CD4-positive, alpha-beta T cell treated with Interferon alpha-2 for 1 hour (primary cell): Measurements from ENCODE around the gene SLC2A3.
"Not testable (repeated sequence)": the region's sequence is repeated elsewhere in the genome, so short reads cannot be mapped to it uniquely, and the experiment has no call there.

ENCODE experiments used
- DNase-seq, 2 donors: peaks; one replicate each; pipeline ENCODE4 v3.0.0-alpha.2; 2020 to 2022

Gene SLC2A3

DNA sequence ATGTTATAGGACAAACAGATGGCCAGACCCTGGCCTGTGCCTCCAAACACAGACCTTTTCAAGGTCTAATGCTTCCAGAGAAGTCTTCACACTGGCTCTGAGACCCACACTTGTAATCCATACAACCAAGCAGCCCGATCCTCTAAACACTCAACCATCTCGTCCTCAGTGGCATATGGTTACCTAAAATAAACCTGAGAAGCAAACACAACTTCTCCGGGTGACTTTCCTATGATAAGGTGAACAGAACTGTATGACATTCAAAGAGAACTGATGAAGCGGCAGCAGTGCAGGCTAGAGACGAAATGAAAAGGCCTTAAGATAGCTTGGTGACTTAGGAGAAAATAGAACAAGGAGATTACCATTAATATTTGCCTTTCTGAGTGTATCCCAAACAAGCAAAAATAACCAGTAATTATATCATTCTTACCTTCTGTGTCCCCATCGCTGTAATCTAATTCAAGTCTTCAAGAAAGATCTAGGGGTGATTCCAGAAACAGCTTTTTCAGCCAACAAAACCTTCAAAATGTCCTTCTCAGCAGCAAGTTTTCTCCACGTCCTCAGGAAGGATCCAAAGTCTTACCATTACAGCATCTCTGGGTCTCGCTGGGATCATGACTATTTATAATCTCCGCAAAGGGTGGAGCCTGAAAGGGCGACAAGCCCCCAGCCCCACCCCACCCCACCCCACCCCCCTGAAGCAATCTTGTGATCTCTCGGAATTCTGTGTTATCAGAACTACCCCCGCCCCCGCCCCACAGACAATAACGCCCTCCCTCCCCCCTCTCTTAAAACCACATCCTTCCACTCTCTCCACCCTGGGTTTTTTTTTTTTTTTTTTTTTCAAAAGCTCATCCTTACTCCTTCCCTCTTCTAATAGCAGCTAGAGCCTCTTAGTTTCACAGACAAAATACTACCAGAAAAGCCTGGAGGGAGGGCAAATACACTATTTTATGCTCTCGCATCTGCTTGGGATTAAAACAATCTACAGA lies at the start of gene SLC2A3:
TSS of gene SLC2A3 (minus strand) at position 598 of the 992 bp plus-strand sequence. CDS start at position 445, 153 bp downstream.
- peak; percentile 91 to 97 for DNase-seq

DNA sequence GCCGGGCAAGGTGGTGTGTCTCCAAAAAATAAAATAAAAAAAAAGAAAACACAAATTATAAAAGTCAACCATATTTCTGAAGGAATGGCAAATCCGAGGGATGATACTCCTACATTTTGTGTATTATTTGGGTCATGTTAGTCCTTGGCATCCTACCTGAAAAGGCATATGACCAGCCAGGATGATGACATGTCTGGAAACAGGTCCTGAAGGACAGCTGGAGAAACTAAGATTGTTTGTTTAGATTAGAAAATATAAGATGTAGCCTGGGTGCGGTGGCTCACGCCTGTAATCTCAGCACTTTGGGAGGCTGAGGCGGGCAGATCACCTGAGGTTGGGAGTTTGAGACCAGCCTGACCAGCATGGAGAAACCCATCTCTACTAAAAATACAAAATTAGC lies 48.9 kb upstream of the SLC2A3 start:
- DNase-seq = no peak

DNA sequence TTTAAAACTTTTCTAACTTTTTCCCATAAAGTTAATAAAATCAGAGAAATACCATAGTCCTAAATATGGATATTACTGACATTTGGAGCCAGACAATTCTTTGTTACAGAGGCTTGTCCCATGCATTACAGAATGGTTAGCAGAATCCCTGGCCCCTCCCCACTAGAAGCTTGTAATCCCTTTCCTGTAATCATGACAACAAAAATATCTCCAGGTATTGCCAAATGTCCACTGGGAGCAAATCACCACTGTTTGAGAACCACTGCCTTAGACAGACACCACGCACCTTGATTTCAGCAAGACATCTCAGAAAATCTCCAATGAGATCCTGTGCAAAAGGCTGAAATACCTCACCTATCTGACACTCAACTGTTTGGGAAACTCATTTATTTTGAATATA lies 47.5 kb upstream of the SLC2A3 start:
- DNase-seq = not testable (repeated sequence)

DNA sequence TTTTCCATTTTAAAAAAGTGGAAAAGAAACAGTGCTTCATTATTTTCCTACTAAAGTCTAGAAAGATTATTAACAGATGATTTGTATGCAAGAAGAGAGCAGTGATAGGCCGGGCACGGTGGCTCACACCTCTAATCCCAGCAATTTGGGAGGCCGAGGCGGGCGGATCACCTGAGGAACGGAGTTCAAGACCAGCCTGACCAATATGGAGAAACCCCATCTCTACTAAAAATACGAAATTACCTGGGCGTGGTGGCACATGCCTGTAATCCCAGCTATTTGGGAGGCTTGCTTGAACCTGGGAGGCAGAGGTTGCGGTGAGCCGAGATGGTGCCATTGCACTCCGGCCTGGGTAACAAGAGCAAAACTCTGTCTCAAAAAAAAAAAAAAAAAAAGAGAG lies 47.0 kb upstream of the SLC2A3 start:
- not testable (repeated sequence) for DNase-seq

DNA sequence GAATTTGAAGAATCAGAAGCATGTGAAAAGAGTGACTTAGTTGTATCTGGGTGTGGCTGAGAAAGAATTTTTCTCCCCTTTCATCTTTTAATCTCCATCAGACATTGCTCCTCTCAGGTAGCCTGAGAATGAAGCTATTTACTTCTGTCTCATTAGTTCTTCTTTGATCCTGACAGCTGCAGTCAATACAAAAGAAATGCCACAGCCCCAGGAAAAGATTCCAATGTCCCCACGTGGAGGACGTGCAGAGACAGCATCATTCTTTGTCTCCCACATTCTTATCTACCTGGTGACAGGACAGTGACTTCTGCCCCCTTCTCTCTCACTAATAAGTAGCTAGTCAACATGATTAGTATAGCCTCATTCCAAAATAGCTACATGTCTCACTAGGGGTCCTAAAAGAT lies 46.3 kb upstream of the SLC2A3 start:
- not testable (repeated sequence) for DNase-seq

DNA sequence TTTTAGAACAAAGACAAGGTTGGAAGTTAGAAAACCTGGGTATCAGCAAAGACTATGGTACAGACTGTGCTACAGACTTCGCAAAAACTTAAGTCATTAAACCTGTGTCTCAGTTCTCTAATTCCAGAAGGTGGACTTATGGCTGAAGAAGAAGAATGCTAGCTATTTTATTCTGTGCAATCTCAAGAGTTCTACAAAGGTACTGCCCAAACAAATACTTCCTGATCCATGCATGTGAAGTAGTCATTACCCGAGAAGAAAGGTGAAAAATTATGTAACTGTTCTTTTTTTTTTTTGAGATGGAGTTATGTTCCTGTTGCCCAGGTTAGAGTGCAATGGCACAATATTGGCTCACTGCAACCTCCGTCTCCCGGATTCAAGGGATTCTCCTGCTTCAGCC lies 45.5 kb upstream of the SLC2A3 start:
- no peak for DNase-seq

DNA sequence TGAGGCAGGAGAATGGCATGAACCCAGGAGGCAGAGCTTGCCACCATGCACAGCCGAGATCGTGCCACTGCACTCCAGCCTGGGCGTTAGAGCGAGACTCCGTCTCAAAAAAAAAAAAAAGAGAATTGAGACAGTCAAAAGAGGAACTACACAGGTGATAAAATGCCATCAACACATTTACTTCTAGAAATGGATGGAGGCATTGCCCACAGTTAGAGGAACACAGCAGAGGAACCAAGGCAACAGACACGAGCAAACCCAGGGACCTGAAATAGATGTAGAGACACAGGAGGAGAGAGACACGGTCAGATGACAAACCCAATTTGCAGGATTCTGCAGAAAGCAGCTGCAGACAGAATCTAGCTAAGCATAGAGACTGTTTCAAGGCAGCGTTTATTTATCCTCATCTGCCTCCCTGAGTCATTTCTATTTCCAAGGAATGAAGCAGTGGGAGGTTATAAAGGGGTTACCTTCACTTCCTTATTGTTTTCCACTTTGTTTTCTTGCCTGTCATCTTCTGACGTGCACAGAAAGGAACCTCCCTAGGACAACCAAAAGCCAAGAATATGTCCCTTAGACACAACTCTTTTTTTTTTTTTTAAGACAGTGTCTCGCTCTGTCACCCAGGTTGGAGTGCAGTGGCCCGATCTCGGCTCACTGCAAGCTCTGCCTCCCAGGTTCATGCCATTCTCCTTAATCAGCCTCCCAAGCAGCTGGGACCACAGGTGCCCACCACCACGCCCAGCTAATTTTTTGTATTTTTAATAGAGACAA lies 41.6 kb upstream of the SLC2A3 start:
- peak in 1 of 2 donors; percentile 42 for DNase-seq

DNA sequence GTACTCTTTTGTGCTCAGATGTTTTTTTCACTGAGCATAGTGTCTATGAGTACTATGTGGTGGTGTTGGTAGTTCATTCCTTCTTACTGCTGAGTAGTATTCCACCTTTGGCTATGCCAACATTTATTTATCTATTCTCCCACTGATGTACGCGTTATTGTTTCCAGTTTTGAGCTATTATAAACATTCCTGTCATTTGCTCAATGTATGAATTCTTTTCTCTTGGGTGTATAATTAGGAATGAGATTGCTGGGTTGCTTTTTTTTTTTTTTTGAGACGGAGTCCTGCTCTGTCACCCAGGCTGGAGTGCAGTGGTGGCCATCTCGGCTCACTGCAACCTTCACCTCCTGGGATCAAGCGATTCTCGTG lies 37.5 kb upstream of the SLC2A3 start:
- DNase-seq = no peak

DNA sequence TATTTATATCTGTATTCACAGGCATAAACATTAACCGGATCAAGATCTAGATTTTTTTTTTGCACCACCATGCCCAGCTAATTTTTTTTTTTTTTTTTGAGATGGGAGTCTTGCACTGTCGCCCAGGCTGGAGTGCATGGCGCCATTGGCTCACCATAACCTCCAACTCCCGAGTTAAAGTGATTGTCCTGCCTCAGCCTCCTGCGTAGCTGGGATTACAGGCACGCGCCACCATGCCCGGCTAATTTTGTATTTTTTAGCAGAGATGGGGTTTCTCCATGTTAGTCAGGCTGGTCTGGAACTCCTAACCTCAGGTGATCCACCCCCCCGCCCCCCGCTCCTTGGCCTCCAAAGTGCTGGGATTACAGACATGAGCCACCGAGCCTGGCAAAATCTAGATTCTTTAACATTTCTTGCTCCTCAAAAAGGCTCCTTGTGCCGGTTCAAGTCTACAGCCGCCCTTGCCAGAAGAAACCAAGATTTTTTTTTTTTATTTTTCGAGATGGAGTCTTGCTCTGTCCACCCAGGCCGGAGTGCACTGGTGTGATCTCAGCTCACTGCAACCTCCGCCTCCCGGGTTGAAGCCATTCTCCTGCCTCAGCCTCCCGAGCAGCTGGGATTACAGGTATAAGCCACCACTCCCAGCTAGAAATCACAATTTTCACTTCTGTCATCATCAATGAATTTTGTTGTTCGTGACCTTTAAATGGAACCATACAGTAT lies 36.9 kb upstream of the SLC2A3 start:
- no peak for DNase-seq

DNA sequence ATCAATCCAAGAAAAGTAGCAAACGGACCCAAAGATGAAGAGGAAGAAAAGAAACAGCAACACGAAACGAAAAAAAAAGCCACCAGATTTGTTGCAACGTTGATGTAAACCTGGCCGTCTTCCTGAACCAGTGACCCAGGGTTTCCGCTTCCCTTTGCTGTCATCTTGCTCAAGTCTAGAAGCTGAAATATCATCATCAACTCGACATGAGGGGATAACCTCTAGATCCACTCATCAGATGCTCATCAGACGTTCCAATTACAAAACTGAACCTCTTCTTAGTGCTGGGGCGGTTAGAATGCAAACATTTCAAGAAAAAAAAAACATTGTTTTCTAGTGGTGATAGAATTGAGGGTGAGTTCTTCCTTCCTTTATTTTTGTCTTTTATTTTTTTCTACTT lies 36.3 kb upstream of the SLC2A3 start:
- DNase-seq = not testable (repeated sequence)

DNA sequence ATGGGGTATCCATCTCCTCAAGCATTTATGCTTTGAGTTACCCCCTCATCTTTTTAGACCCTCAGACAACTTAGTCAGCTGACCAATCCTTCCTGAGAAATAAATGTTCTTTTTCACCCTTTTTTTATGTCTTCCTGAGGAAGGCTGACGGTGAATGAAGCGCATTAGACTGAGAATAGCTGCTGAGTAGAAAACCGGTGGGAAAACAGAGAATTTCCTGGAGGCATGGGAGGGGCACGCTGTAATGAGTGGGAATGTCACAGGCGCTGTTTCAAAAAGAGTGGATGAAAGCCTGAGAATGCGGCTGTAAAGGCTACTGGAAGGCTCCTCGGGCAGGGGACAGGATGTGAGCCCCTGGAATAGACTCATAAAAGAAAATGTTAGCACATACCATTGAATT lies 35.8 kb upstream of the SLC2A3 start:
- DNase-seq = not testable (repeated sequence)

DNA sequence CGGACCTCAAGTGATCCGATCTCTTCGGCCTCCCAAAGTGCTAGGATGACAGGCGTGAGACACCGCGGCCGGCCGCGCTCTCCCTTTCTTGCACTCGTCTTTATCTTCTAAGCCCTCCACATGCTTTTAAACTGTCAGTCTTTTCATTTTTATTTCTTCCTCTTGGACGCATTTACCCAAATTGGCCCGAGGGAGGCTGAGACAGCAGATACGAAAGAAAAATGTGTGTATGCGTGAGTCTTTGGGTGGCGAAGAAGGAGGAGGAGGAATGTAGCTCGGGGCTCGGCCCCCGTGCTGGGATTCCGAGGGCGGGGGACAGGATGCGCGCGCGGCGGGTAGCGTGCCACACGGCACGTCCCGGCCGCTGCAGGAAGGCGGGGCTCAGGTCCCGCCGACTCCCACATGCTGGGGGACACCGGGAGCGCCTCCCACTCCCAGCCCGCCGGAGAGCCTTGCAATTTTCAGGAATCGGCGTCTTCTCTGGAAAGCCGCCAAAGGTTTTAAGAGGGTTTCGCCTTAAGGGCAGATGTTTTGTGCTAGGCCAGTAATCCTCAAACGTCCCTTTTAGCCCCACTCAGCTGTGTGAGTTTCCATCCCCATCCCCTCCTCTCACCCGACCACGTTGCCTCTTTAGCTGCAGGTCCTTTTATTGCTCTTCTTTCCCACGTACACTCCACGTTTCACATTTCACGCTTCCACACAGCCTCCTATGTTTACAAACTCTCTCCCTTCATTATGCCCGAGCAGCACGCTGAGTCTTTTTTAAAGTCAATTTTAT lies 34.7 kb upstream of the SLC2A3 start:
- peak; percentile 85 to 87 for DNase-seq

DNA sequence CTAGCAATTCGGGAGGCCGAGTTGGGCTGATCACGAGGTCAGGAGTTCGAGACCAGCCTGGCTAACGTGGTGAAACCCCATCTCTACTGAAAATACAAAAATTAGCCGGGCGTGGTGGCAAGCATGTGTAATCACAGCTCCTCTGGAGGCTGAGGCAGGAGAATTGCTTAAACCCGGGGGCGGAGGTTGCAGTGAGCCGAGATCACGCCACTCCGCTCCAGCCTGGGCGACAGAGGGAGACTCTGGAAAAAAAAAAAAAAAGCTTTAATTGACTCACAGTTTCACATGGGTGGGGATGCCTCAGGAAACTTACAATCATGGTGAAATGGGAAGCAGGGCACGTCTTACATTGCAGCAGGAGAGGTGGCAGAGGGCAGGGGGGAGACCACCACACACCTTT lies 30.6 kb upstream of the SLC2A3 start:
- peak in 1 of 2 donors; percentile 52 for DNase-seq

DNA sequence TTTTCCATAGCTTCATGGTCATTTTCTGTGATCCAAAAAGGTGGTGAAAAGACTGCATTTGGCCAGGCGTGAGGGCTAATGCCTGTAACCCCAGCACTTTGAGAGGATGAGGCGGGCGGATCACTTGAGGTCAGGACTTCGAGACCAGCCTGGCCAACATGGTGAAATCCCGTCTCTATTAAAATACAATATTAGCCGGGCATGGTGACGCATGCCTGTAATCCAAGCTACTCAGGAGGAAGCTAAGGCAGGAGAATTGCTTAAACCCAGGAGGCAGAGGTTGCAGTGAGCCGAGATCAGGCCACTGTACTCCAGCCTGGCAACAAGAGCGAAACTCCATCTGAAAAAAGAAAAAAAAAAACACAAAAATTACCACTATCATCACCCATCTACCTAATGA lies 28.7 kb upstream of the SLC2A3 start:
- not testable (repeated sequence) for DNase-seq

DNA sequence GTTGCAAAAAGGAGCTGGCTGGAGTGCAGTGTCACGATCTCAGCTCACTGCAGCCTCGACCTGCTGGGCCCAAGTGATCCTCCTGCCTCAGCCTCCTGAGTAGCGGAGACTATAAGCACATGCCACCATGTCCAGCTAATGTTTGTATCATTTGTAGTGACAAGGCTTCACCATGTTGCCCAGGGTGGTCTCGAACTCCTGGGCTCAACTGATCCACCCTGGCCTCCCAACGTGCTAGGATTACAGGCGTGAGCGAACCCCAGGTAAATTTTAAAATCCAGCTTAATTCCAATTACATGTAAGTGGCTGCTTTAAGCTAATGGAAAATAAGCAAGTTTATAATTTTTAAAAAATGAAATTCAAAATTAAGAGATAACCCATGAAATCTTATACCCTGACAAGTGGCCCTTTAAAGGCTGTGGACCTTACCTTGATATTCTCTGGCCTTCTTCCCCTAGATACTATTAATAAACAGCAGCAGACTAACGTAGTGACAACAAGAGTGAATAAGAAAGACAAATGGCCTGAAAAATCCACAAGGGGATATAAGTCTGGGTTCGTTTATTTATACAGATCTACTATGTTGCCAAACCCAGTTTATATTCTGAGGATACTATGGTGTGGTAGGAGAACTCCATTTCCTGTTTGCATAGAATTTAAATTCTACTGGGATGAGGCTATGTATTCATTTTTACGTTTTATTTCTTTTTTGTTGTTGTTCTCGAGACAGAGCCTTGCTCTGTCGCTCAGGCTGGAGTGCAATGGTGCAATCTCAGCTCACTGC lies 25.6 kb upstream of the SLC2A3 start:
- DNase-seq = no peak

DNA sequence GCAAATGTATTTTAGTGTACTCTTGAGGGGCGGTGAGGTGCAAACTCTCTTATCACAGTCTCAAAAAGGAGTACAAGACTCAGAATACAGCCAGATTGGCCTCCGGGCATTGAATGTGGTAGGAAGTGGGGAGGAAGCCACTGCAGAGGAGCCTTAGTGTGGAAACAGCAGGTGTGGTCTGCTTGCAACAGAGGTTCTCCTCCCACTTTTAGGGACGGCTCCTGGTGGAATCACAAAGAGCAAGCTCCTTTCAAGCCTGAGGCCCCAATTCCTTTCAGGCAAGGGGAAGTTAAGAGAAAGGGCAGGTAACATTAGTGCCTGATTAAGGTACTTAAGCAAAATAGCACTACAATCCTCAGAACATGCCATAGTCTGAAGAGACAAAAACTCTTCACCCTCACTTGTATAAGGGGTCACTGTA lies 23.7 kb upstream of the SLC2A3 start:
- DNase-seq = peak; percentile 33 to 70

DNA sequence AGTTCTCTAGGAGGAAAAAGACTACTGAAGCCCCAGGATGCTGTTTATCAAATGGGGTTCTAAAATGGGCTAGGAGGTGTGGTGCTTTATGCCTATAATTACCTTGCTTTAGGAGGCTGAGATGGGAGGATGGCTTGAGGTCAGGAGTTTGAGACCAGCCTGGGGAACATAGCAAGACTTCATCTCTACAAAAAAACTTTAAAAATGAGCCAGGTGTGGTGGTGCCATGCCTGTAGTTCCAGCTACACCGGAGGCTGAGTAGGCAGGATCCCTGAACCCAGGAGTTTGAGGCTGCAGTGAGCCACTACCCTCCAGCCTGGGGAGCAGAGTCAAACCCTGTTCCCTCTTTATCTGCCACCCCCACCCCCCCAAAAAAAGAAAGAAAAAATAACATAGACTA lies 23.3 kb upstream of the SLC2A3 start:
- DNase-seq = no peak

DNA sequence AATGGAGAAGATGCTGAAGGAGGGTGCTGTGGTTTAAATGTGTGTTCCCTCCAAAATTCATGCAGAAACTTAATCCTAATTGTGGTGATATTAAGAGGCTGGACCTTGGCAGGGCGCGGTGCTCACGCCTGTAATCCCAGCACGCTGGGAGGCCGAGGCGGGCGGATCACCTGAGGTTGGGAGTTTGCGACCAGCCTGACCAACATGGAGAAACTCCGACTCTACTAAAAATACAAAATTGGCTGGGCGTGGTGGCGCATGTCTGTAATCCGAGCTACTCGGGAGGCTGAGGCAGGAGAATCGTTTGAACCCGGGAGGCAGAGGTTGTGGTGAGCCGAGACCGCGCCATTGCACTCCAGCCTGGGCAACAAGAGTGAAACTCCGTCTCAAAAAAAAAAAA lies 18.9 kb upstream of the SLC2A3 start:
- DNase-seq = not testable (repeated sequence)

DNA sequence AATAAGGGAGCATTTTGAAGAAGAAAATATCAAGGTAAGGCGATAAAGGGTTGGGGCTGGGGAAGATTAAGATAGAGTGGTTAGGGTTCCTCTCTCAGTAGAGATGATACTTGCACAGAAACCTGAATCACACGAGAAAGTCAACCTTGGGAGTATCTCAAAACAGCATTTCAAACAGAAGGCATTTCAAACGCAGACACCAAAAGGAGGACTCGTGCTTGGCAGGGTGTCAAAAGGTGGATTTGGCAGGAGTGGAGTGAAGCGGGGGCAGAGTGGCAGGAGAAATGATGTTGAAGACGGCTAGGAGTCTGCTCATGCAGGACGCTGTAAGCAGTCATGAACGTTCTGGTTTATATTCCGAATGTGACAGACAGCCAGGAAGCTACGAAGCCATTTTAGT lies 18.4 kb upstream of the SLC2A3 start:
- DNase-seq = not testable (repeated sequence)

DNA sequence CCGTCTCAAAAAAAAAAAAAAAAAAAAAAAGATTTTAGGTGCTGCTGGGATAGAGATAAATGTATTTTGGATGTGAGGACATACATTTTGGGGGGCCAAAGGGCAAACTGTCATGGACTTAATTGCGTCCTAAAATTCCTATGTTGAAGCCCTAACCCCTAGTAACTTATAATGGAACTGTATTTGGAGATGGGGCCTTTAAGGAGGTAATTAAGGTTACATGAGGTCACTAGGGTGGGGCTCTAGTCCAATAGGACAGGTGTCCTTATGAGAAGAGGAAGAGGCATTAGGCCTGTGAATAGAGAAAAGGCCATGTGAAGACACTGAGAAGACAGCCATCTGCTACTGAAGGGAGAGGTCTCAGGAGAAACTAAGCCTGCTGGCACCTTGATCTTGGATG lies 17.9 kb upstream of the SLC2A3 start:
- not testable (repeated sequence) for DNase-seq

DNA sequence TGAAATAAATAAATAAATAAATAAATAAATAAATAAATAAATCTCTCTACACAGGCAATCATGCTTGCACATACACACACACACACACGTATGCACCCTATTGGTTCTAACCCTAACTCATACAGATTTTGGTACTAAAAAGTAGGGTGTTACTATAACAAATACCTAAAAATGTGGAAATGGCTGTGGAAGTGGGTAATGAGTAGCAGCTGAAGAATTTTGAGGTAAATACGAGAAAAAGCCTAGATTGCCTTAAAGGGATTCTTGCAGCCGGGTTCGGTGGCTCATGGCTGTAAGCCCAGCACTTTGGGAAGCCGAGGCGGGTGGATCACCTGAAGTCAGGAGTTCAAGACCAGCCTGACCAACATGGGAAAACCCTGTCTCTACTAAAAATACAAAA lies 15.7 kb upstream of the SLC2A3 start:
- DNase-seq = no peak
